IPS-18c (cell line): ENCODE results near the gene KITLG.
"Not testable (repeated sequence)": the region's sequence is repeated elsewhere in the genome, so short reads cannot be mapped to it uniquely, and the experiment has no call there.

Source experiments
- H3K4me3 ChIP-seq: 2 replicates; pipeline ENCODE4 v1.7.0; 2013; ENCODE audit warnings: low read depth, mild to moderate bottlenecking, low read length, moderate library complexity; ENCODE audit not compliant: insufficient read depth
- H3K9me3 ChIP-seq: one replicate; pipeline ENCODE4 v1.6.1; 2013; ENCODE audit warnings: mild to moderate bottlenecking, low read length, moderate library complexity; ENCODE audit not compliant: control insufficient read depth, insufficient read depth

KITLG gene

GRCh38 chr12:88468581-88468980, 111.7 kb downstream of the KITLG start:
- H3K9me3 ChIP-seq, result peaks cover 4% of the 10 kb centered on the region
- H3K4me3 ChIP-seq, result no peak overlapping the region

DNA sequence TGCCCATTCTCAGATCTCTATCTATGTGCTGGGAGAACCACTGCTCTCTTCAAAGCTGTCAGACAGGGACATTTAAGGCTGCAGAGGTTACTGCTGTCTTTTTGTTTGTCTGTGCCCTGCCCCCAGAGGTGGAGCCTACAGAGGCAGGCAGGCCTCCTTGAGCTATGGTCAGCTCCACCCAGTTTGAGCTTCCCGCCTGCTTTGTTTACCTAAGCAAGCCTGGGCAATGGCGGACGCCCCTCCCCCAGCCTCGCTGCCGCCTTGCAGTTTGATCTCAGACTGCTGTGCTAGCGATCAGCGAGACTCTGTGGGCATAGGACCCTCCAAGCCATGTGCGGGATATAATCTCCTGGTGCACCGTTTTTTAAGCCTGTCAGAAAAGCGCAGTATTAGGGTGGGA, 113.6 kb downstream of the KITLG start:
- not testable (repeated sequence) for H3K9me3 ChIP-seq

GRCh38 chr12:88458327-88458726, 121.9 kb downstream of the KITLG start:
- no peak overlapping the region for H3K4me3 ChIP-seq
- no peaks in the 10 kb centered on the region for H3K9me3 ChIP-seq

More for the DNA sequence above, 113.6 kb downstream of the KITLG start:
- H3K4me3 ChIP-seq, result not testable (repeated sequence)

- Histone ChIP-seq H3K4me3 (no peak overlapping the region), H3K9me3 (no peaks in the 10 kb centered on the region)
Measured at GRCh38 chr12:88453323-88453722, 126.9 kb downstream of the KITLG start.

DNA sequence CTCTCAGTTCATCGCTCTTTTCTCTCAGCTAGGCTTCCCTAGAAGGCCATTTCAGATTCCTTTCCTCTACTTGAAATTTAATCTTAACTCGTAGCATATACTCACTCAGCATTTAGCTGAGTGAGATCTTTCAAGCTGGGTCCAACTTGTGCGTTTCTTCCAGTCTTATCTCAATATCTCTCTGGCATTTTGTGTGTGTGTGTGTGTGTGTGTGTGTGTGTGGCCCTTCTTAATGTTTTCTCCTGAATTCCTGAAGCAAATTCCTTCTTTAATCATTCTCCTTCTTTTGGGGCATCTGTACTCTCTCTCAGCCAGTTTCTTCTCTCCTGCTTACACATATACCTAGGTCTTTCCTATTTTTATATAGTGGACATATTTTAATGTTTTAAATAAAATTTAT, 129.1 kb downstream of the KITLG start:
- no peaks in the 10 kb centered on the region for H3K9me3 ChIP-seq

DNA sequence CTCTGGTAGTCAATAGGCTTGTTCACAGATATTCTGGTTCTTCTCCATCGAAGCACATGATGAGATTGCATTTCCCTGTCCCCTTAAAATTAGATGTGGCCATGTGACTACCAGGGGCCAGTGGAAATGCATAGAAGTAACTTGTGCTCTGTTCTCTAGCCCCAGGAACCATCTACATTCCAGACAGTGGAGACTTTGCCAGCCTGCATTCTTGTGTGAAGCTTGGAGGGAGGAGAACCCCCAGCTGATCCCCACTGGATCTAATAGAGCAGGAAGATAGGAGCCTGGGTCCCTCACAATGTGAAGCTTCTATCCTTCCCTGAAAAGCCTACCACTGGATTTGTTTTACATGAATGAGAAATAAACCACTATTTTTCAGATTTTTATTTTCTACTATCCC, 130.1 kb downstream of the KITLG start:
- no peak overlapping the region for H3K4me3 ChIP-seq
- H3K9me3 ChIP-seq, result no peaks in the 10 kb centered on the region

More for the DNA sequence above, 129.1 kb downstream of the KITLG start:
- no peak overlapping the region for H3K4me3 ChIP-seq

GRCh38 chr12:88448337-88448915, 131.8 kb downstream of the KITLG start:
- no peak overlapping the region for H3K4me3 ChIP-seq
- H3K9me3 ChIP-seq, result no peaks in the 10 kb centered on the region

DNA sequence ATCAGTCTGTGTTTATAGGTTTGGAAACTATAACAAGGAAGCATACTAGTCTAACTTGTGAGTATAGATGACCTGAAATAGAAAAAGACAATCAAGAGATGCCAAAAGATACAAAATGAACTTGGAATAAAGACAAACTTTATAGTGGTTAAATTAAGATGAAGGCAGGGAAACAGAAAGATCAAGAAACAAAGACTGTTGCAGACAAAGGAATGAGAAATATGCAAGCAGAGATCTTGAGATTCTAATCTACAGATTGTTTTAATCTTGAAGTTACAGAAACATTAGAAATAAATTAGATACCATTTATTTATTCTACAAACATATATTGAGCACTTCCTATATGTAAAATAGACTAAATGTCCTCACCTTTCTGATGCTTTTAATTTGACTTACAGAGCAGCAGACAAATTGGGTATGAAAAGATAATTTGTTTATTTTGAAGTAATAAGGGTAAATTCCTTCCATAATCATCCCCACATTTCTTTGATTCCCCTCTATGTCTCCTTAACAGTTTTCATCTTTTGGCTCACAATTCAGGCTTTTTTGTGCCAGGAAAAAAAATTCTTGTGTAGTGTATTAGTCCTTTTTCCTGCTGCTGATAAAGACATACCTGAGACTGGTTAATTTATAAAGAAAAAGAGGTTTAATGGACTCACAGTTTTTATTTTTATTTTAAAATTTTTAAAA, 134.4 kb downstream of the KITLG start:
- Histone ChIP-seq H3K4me3 (no peak overlapping the region), H3K9me3 (no peaks in the 10 kb centered on the region)

- Histone ChIP-seq H3K9me3 (no peaks in the 10 kb centered on the region), H3K4me3 (no peak overlapping the region)
Measured at GRCh38 chr12:88444481-88444880, 135.8 kb downstream of the KITLG start.
